Activated CD4-positive, alpha-beta T cell treated with anti-CD3 and anti-CD28 coated beads for 48 hours (primary cell): ENCODE measurements around the gene ARHGEF16.

ENCODE experiments used
- DNase-seq: peaks from one replicate; pipeline ENCODE4 v3.0.0-alpha.2; 2020

ARHGEF16 gene

DNA sequence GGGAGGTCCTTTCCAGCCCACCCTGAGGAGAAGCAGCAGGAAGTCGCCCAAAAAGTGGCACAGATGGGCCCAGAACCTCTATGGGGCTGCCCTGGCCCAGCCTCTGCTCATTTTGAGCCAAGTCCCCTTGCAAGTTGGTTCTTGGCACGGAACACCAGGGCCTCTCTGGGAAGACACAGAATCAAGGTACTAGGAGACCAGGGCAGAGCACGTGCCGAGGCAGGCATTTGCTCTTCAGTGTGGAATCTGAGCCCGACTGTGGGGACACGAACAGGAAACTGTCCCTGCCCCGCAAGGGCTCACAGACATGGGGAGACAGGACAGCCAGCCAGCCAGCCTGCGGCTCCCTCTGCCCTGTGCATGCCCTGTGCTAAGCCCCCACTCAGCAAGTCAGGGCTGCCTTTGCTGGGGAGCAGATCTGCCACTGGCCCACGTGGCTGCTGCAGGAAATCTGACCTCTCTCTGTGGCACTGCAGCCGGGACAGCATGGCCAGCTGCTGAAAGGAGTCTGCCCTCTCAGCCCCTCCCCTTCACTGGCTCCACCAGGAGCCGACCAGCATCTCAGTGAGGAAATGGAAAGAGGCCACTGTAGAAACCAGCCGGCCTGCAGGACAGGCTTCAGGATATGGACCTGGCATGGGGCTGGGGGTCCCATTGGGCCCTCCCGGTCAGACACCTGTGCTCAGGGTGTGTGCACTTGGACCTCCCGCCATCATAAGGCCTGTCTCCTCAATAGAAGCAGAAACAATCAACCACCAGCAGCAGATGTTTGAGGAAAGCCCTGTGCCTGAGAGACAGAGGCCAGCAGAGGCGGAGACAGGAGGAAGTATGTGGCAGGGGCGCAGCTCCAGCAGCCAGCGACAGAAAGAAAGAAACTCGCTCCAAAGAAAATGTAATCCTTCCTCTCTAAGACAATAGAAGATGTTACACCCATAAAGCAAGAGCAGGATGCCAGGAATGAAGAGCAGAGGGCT, 3.7 kb downstream of the ARHGEF16 start:
- DNase-seq: no peak

DNA sequence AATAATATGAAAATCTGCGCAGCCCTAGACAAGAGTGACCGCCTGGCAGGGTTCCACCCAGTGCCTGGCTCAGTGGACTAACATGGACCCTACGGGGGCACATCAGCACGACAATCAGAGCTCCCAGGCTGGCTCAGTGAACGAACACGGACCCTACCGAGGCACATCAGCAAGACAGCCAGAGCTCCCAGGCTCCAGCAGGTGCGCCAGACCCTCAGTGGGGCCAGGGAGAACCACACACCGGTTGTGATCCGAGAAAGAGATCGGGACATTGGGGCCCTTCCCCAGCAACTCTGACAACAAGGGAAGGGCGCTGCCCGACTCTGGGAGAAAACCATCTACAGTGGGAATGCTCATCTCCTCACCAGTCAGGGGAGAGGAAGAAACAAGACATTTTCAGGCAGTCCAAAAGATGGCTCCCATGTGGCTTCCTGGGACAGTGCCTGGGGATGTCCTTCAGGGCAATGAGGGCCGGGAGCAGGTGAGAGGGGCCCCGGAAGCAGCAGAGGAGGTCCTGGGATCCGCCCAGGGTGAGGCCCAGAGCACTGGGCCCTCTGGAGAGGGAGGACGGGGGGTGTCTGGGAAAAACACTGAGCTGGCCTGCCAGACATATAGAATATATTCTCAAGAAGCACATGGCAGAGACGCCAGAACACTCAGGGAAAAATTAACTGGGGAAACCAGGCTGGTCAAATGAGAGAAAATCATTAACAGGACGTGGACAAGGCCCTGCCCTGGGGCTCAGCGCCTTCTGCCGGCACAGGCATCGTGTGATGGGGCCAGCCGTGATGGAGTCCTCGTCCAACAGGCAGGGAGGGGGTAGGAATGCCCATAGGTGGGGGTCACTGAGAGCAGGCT, 4.8 kb downstream of the ARHGEF16 start:
- DNase-seq: no peak

DNA sequence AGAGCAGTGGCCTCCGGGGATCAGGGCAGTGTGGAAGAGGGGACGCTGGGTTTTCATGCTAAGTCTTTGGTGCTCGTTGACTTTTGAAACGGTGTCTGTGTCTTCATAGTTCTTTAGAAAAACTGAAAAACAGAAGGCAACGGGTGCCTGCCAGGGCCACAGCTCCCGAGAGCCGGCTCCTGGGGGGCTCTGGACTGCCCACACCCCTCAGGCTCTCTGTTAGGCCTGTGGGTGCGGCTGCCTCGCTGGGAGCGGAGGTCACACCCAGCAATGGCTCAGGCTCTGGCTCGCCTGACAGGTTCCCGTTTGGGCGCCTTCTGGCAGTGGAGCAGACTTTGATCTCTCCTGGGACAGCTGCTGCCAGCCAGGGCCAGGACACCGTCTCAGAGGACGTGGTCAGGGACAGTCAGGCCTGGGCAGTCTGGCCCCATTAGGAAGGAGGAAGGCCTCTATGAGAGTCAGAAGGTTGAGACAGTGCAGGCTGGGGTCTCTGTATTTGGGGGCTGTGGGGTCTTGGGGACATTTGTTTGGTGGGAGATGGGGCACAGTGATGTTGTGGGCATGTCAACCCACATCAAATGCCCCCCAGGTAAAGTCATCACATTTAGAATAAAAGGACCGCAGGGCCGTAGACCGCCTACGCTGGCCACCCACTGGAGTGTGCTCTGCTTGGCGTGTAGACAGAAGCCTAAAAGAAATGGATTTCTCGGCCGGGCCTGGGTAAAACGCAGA, 5.6 kb downstream of the ARHGEF16 start:
- DNase-seq: no peak

DNA sequence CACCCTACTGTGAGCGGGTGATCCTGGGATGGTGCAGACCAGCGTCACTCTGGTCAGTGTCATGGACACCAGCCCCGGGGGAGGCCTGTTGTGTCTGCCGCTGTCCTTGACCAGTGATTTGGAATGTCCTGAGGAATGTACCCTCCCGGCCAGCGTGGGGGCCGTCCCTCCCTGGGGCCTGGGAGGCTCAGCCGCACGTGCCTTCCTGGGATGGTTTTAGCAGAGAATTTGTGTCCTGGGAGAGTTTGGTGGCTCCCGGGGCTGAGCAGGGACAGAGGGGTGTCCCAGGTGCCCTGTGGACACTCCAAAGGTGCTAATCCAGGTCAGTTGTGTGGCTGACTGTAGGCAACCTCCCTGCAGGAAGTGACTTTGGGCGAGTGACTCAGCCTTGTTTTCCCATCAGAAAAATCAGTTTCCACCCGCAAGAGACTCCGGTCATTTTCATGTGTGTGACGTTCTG, 6.2 kb downstream of the ARHGEF16 start:
- no peak for DNase-seq

DNA sequence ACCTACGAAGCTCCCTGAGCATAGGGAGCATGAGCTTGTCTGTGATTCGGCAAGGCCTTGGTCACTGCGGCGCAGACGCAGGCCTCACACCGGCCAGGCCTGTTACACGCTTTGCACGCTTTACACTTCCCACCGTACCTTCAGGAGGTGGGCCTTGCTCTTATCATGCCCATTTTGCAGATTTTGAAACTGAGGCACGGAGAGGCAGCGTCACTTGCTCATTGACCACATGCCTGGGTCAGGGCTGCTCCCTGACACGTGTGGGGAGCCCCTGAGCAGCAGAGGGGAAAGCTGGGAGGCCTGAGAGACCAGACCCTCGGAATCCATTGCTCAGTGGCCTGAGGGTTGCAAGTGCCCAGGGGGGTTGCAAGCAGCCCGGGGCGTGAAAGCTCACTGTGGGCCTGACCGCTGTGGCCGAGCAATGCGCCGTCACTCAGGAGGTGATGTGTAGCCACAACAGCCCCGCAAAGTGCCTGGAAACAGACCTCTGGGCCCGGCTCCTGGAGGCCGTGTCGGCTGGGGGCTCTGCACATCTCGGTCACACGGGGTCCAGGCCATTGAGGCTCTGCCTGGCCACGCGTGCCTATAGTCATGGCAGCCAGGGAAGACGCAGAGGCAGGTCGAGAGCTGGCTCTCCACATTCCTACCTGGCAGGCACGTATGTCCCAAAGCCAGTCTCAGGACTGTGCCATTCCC, 6.9 kb downstream of the ARHGEF16 start:
- DNase-seq: no peak

DNA sequence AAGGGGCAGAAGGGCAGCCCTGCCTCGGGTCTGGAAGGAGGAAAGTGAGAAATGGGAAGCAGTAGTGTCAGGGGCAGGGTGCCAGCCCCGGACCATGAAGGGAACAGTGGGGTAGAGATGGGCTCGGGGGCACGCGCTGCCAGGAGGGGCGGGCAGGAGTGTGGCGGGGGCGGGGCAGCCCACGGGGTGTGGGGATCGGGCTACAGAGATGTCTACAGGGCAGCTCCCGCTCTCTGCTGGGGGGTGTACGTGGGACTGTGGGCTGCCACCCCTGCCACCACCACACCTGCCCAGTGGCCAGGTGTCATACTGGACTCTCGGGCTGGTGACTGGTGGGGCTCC, 7.4 kb downstream of the ARHGEF16 start:
- DNase-seq: no peak

DNA sequence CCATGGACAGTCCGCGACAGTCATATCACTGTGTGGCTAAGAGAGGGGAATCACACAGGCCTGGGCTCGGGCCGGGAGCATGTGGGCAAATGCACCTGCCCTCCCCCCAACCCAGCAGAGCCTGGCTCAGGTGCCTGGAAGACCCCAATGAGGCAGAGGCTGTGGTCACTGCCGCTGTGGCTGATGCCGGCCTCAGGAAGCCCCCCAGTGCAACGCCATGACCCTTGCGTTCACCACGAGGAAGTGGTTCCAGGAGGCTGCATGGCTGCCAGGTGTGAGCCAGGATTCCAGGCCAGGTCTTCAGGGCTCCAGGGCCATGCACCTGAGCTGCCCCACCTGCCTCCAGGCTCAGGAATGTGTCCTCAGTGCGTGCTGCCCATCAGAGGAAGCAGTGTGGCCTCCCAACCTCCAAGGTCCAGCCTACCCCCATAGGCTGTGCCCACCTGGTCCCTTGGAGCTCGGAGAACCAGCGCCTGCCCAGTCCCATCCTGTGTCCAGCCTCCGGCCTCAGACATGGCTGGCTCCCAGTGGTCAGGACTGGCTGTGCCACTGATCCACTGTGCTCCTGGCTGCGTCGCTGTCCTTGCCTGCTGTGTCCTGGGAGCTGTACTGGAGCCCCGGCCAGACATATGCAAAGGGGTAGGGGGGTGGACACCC, 8.0 kb downstream of the ARHGEF16 start:
- DNase-seq: no peak

DNA sequence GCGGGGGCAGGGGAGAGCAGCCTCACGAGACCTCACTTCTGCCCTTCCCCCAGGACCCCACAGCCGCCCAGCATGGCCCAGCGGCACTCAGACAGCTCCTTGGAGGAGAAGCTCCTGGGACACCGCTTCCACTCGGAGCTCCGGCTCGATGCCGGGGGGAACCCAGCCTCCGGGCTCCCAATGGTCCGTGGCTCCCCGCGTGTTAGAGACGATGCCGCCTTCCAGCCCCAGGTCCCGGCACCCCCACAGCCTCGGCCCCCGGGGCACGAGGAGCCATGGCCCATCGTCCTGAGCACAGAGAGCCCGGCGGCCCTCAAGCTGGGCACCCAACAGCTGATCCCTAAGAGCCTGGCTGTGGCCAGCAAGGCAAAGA, 8.5 kb downstream of the ARHGEF16 start:
- DNase-seq: no peak

DNA sequence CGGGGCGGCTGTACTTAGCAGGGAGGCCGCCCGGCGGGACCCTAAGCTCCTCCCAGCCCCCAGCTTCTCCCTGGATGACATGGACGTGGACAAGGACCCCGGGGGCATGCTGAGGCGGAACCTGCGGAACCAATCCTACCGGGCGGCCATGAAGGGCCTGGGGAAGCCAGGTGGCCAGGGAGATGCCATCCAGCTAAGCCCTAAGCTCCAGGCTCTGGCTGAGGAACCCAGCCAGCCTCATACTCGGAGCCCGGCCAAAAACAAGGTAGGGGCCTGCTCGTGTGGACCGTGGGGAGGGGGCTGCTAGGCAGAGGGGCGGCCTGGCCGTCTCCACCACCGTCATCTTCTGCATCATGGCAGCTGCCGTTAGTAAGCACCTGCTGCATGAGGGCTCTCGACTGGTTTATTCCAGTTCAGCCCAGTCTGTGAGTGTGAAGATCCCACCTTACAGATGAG, 9.0 kb downstream of the ARHGEF16 start:
- DNase-seq: no peak

DNA sequence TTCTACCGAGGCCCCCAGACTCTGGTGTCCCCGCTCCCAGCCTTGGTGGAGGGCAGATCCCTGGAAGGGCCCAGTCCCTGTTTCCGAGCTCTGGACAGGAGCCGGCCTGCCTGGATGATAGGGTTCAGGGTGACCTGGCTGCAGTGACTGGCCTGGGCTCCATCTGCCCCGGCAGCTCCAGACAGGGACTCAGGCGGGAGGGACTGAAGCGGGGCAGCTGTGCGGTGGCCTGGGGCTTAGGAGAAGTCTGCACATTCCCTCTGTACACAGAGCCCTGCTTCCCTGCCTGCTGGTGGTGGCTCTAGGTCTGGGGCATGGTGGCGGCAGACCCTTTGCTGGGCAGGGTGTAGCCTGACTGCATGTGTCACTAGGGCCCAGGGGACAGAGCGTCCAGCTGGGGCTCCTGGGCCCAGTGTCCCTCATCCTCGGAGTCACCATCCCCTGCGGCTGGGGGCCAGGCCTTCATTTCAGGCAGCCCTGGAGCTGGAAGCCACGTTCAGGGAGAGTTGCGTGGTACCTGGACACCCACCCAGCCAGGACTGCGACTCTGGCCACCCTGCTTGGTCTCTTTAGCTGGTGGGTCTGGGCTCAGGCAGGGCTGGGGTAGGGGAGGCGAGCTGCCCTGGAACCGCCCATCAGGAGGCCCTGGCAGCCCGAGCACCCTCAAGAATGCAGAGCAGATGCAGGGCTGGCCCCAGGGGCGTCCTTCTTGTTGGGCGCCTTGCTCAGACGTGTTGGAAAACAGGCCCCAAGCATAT, 9.6 kb downstream of the ARHGEF16 start:
- no peak for DNase-seq

DNA sequence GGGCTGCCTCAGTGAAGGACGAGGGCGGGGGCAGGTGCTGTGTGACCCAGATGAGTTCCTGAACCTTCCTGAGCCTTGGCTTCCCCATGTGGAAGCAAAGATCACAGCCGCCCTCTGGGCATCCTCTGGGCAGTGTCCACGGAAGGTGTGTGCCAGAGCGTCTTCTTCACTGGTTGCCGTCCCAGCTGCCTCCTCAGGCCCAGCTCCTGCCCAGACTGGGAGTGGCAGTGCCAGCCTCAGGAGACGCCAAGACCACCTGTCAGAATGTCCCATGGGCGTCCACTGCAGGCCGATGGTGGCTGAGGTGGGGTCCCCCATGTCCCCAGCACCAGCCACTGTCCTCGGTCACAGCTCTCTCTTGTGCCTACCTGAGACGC, 10.2 kb downstream of the ARHGEF16 start:
- no peak for DNase-seq

DNA sequence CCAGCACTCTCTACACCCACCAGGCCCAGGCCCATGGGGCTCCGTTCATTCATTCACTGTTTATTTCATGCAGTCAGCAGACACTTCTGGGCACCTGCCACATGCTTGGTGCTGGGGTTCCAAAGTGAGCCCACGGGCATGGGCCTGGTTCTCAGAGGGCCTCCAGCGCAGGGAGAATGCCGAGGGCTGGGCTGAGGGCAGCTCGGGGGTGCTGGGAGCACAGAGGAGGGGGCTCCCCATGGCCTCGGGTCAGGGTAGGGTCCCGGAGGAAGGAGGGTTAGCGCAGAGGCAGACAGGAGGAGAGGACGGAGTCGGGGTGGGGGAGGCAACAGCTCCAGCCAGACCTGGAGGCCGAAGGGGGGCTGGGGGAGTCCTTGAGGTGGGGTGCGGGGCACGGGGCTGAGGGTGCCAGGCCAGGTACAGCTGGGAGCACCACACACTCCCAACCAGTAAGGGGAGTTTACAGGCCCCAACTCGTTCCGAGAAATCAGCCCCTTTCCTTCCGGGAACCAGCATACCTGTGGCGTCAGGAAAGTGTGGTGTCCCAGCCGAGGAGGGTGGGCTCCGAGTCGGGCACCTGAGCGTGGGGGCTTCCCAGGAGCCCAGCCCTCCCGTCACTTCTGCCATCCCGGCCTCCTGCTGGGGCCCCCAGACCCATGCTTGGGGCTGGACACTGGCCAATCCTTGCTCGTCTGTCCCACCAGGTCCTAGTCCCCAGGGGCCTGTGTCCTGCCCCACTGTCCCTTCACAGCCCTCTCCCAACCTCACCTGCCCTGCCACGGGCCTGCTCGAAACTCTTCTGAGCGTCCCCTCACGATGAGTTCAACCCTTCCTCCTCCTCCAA, 10.8 kb downstream of the ARHGEF16 start:
- DNase-seq: no peak

DNA sequence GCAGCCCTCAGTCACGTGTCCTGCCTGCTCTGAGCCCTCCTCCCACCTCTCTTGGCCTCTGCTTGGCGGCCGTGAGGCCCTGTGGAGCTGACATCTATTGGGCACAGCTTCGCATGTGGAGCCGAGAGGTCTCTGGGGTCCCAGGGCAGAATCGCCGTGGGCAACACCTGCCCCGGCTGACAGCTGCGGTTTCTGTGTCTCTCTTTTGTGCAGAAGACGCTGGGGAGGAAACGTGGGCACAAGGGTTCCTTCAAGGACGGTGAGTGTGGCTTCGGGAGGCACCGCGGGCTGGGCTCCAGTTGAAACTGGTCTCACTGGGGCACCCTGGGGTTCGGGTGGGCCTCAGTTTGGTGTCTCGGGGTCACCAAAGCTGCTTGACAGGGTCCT, 11.5 kb downstream of the ARHGEF16 start:
- DNase-seq: no peak

DNA sequence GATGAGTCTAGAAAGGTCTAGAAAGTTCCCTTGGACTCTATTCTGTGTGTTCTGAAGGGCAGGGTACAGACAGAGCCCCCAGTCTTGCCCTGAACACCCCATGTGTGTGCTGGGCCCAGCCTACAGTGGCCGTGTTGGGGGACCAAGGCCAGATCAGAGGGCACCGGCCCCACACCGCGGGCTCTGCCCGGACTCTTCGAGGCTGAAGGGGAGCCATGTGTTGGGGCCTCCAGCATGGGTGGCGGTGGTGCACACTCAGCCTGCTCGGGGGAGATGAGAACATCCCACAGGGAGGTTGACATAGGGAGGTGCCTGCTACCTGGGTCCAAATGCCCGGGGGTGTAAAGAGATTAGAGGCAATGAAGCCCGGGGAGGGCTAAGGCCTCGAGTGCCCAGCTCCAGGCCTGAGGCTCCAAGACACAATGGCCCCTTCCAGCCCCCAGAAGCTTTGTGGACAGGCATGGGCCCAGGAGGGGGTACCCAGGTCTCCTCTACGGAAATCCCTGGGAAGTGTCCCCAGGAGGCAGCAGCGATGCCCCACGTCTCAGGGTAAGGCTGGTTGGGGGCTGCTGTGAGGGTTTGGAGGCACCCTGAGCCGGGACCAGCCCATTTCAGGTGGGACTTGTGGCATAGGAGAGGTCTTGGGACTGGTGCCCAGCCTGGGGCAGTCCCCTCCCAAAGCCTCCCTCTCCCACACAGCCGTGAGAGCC, 12.1 kb downstream of the ARHGEF16 start:
- DNase-seq: no peak

DNA sequence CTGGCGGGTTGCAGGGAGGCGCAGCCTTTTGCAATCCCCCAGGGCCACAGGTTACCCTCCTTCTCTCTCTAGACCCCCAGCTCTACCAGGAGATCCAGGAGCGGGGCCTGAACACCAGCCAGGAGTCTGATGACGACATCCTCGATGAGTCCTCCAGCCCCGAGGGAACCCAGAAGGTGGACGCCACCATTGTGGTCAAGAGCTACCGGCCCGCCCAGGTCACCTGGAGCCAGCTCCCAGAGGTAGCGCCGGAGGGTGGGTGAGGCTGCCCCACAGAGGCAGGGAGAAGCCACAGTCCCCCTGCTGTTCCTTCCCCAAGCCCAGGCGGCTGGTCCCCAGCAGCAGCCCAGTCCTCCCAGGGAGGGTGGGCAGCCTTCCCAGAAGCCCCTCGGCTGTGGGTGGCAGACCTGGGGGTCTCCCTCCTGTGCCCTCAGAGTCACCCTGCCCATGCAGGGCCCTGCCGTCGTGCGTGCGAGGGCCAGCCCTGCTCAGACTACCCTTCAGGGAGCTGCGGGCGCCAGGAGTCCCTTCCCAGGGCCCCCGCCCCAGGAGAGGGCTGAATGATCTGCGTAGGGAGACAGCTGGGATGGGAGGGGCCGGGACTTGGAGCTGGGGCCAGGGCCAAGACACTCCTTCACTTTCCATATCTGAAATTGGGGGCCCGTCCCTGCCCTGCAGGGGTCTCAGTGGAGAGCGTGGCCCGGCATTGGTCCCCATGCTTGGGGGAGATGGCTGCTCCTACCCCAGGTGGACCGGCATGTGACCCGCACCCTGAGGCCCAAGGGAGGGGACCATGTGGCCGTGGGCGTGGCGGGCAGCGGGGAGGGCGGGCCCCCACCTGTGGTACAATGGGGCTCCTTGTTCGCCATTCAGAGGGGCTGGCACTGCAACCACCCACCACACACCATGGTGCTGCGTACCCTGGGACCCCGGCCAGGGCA, 12.9 kb downstream of the ARHGEF16 start:
- DNase-seq: no peak

DNA sequence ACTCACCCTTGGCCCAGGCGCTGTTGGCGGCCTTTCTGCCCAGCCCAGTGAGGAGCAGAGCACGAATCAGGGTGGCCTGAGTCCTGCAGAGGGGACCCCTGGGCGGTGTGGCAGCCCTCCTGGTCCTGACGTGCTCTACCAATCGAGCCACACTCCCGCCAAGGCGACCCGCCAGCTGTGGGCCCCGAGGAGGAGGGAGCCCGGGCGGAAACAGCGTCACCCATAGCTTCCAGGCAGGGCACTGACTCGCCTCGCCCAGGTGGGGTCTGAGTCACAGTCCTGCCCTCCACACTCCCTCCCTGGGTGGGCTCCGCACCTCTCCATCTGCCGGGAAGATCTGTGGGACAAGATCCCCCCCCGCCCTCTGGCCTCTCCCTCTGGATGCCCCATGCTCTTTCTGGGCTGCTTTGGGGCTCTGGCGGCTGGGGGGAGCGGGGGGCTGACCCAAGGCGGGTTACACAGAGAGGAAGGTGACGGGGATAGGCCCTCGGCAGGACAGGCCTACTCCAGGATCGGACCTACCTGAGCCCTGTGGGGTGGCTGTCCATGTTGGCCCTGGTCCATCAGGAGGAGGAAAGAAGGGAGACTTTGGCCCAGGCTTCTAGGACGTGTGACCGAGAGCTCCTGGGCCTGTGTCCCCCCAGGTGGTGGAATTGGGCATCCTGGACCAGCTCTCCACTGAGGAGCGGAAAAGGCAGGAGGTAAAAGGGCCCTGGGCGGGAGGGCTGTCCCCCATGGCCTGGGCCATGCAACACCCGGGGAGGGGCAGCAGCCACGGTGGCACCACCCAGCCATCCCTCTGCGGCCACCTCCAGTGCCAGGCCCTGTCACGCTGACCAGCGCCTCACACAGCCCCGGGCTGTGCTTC, 14.0 kb downstream of the ARHGEF16 start:
- no peak for DNase-seq

DNA sequence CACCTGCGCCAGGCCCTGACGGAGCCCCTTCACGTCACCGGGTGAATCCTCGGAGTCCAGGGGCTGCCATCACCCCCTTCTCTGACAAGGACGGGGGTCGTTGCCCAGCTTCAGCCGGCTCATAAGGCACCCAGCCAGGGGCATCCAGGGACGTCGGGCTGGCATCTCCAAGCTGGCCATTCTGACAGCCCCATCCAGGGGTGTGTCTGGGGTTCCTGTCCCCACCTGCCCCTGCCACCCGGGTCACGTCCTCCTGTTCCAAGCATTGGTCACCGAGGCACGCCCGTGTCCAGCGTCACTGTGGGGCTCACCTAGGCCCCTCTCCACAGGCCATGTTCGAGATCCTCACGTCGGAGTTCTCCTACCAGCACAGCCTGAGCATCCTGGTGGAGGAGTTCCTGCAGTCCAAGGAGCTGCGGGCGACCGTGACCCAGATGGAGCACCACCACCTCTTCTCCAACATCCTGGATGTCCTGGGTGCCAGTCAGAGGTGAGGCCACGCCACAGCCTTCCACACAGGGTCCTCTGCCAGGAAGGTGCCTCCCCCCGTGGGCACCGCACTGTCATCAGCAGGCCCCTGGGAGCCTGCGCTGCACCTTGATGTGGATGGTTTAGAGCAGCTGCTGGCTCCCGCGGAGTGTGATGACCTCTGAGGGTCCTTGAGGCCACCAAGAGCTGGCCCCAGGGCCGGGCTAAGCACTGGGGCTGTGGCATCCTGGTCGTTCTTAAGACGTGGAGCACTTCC, 14.8 kb downstream of the ARHGEF16 start:
- DNase-seq: no peak
